ENCODE measurements around the gene FLNB.

The FLNB gene

GRCh38 chr3:57978316-57978715 is 29.9 kb upstream of the FLNB start:
- no peak for TF ChIP-seq FOXP2 (optimal IDR thresholded peaks at IDR 0.05; ENCODE audit: borderline replicate concordance, extremely low read depth, extremely low read length, insufficient read depth)
- TF ChIP-seq, protein P1, sequence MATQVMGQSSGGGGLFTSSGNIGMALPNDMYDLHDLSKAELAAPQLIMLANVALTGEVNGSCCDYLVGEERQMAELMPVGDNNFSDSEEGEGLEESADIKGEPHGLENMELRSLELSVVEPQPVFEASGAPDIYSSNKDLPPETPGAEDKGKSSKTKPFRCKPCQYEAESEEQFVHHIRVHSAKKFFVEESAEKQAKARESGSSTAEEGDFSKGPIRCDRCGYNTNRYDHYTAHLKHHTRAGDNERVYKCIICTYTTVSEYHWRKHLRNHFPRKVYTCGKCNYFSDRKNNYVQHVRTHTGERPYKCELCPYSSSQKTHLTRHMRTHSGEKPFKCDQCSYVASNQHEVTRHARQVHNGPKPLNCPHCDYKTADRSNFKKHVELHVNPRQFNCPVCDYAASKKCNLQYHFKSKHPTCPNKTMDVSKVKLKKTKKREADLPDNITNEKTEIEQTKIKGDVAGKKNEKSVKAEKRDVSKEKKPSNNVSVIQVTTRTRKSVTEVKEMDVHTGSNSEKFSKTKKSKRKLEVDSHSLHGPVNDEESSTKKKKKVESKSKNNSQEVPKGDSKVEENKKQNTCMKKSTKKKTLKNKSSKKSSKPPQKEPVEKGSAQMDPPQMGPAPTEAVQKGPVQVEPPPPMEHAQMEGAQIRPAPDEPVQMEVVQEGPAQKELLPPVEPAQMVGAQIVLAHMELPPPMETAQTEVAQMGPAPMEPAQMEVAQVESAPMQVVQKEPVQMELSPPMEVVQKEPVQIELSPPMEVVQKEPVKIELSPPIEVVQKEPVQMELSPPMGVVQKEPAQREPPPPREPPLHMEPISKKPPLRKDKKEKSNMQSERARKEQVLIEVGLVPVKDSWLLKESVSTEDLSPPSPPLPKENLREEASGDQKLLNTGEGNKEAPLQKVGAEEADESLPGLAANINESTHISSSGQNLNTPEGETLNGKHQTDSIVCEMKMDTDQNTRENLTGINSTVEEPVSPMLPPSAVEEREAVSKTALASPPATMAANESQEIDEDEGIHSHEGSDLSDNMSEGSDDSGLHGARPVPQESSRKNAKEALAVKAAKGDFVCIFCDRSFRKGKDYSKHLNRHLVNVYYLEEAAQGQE (IDR thresholded peaks at IDR 0.05; ENCODE audit: insufficient read depth in 1 of 2, low read depth in 2 of 2, low read length in 2 of 2), result no peak
- TF ChIP-seq TAF1 (IDR thresholded peaks at IDR 0.05; ENCODE audit: borderline replicate concordance, insufficient read depth, low read length), result no peak
- no peak for TF ChIP-seq POLR2AphosphoS5 (IDR thresholded peaks at IDR 0.05; ENCODE audit: low read depth, low read length)
- no peak for TF ChIP-seq SIN3A (IDR thresholded peaks at IDR 0.05; ENCODE audit: borderline replicate concordance, insufficient read depth, low read length)

DNA sequence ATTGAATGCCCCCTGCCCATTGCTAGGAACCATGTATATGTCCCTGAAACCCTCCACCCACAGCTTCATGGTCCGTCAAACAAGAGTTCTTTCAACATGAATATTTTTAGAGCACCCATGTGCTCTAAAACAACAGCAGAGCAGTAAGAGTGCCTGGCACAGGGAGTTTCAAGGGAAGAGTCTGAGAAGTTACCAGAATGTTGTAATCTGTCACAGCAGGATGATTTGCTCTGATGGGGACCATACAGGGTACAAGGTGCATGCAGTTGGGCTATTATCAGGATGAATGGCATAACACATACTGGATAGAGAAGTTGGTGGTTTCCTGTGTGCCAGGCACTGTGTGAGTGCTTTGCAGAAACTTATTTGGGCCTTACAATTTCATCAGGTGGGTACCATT is 27.8 kb upstream of the FLNB start:
- no peak for TF ChIP-seq POLR2AphosphoS5 (IDR thresholded peaks at IDR 0.05; ENCODE audit: low read depth, low read length)
- TF ChIP-seq, protein P1 (IDR thresholded peaks at IDR 0.05; ENCODE audit: insufficient read depth in 1 of 2, low read depth in 2 of 2, low read length in 2 of 2), result no peak
- TF ChIP-seq FOXP2 (optimal IDR thresholded peaks at IDR 0.05; ENCODE audit: borderline replicate concordance, extremely low read depth, extremely low read length, insufficient read depth), result no peak
- no peak for TF ChIP-seq TAF1 (IDR thresholded peaks at IDR 0.05; ENCODE audit: borderline replicate concordance, insufficient read depth, low read length)
- no peak for TF ChIP-seq SIN3A (IDR thresholded peaks at IDR 0.05; ENCODE audit: borderline replicate concordance, insufficient read depth, low read length)

DNA sequence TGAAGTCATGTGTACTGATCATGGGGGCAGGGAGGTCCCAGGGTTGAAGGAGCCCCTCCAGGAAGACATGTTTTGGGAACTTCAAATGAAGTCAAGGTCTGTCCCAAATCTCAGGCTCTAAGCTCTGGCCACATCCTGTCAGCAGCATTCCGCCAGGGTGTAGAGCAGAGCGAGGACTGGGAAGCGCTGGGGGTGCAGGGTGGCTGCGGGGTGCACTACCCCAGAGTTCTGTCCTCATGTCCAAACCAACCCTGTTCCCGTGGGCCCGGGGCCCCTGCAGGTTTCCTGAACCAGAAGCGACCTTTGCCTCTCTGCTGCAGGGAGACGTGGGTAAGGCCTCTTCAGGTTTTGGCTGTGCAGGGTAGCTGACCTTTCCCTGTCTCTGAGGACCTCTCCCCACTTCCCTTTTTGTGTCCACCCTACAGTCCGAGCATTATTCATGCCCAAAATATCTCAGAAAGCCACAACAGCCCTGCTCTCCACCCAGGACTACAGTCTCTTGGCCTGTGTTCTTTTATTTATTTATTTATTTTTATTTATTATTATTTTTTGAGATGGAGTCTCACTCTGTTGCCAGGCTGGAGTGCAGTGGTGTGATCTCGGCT is 26.6 kb upstream of the FLNB start:
- TF ChIP-seq FOXP2 (optimal IDR thresholded peaks at IDR 0.05; ENCODE audit: borderline replicate concordance, extremely low read depth, extremely low read length, insufficient read depth) (no peak), SIN3A (IDR thresholded peaks at IDR 0.05; ENCODE audit: borderline replicate concordance, insufficient read depth, low read length) (no peak), TAF1 (IDR thresholded peaks at IDR 0.05; ENCODE audit: borderline replicate concordance, insufficient read depth, low read length) (no peak), POLR2AphosphoS5 (IDR thresholded peaks at IDR 0.05; ENCODE audit: low read depth, low read length) (no peak)
- TF ChIP-seq, protein P1 (IDR thresholded peaks at IDR 0.05; ENCODE audit: insufficient read depth in 1 of 2, low read depth in 2 of 2, low read length in 2 of 2), result no peak

- TF ChIP-seq TAF1 (IDR thresholded peaks at IDR 0.05; ENCODE audit: borderline replicate concordance, insufficient read depth, low read length), result no peak
- TF ChIP-seq POLR2AphosphoS5 (IDR thresholded peaks at IDR 0.05; ENCODE audit: low read depth, low read length), result no peak
- TF ChIP-seq FOXP2 (optimal IDR thresholded peaks at IDR 0.05; ENCODE audit: borderline replicate concordance, extremely low read depth, extremely low read length, insufficient read depth), result no peak
- no peak for TF ChIP-seq SIN3A (IDR thresholded peaks at IDR 0.05; ENCODE audit: borderline replicate concordance, insufficient read depth, low read length)
- TF ChIP-seq, protein P1 (IDR thresholded peaks at IDR 0.05; ENCODE audit: insufficient read depth in 1 of 2, low read depth in 2 of 2, low read length in 2 of 2), result no peak
Observed at GRCh38 chr3:57982561-57983243, 25.5 kb upstream of the FLNB start.

Data from PFSK-1 (cell line).